Left colon (tissue), 2 donors: ENCODE results near the gene WFDC8. TPM values are rescaled to one million over a fixed set of nuclear protein-coding genes. Genes with fewer than 3 reads are reported as not detected.
A peak's percentile ranks its signal among the peaks of the same experiment; 100 is the strongest.
"Not testable (repeated sequence)": the region's sequence is repeated elsewhere in the genome, so short reads cannot be mapped to it uniquely, and the experiment has no call there.

Source experiments
- ATAC-seq: fragments of 200-7000 bp; cut with Tn5 transposase; one replicate; pipeline ENCODE4 v1.9.1; 2020; ENCODE audit warnings: mild to moderate bottlenecking, moderate library complexity
- DNase-seq, 2 donors: peaks; one replicate each; pipeline ENCODE4 v3.0.0-alpha.2; 2020
- intact Hi-C, 2 donors: fragments of 100-400 bp; cut with DNase I in 1 of 2; cut with micrococcal nuclease in 1 of 2; formaldehyde crosslinking; loops; one replicate each; pipeline versions ENCODE4 v1.11.2 to v1.14.0; 2022; cut with DNase I, micrococcal nuclease
- long read RNA-seq: library from polyadenylated mRNA; unstranded; transcript quantifications from one replicate; pipeline ENCODE4 v2.0.0, GENCODE V29; 2021
- total RNA-seq, 2 donors: library from RNA; stranded (reverse); fragmentation: NEBNext Ultra II Directional; extraction: Animal tissue kit (Norgen Biotek cat#: 25700); gene quantifications; one replicate each; pipeline ENCODE4 v1.2.1, GENCODE V29; 2021
- donor health status: DM: no; HTN: no; CAD: no.
- donor health status: DM: yes; HTN: yes; CAD: no.

WFDC8 gene
- not detected for total RNA-seq
- long read RNA-seq: 0 reads

GRCh38 chr20:45579184-45579583 is at the start of gene WFDC8:
Gene WFDC8, minus strand, starts transcription at chr20:45579284. Its CDS starts 37 bp downstream, at chr20:45579247.
- intact Hi-C loops: no loop called here
- no peak for ATAC-seq

DNA sequence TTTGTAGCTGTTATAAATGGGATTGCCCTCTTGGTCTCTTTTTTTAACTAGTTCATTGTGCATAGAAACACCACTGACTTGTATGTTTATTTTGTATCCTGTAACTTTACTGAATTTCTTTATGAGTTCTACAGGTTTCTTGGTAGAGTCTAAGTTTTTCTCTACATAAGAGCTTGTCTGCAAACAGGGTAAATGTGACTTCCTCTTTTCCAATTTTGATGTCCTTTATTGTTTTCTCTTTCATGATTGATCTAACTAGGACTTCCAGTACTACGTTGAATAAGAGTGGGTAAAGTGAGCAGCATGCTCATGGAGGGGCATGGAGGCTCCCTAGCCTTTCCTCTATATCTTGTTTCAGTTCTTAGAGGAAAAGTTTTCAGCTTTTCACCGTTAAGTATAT is 47.5 kb upstream of the WFDC8 start:
- intact Hi-C loops: no loop called here
- ATAC-seq (no peak), DNase-seq (no peak)

More at GRCh38 chr20:45579184-45579583, at the start of gene WFDC8:
- DNase-seq: no peak

DNA sequence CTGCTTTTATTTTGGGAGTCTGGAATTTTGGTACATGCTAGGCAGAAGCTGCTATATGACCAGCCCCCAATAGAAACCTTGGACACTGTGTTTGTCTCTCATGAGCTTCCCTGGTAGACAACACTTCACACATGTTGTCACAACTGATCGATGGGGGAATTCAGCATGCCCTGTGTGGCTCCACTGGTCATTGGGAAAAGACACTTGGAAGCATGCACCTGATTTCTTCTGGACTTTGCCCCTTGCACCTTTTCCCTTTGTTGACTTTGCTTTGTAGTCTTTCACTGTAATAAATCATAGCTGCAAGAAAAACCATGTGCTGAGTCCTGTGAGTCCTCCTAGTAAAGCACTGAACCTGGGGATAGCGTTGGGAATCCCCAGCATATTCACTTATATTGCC is 42.5 kb upstream of the WFDC8 start:
- ATAC-seq: peak; percentile 100
- intact Hi-C loops: no loop called here
- peak; percentile 42 to 69 for DNase-seq

DNA sequence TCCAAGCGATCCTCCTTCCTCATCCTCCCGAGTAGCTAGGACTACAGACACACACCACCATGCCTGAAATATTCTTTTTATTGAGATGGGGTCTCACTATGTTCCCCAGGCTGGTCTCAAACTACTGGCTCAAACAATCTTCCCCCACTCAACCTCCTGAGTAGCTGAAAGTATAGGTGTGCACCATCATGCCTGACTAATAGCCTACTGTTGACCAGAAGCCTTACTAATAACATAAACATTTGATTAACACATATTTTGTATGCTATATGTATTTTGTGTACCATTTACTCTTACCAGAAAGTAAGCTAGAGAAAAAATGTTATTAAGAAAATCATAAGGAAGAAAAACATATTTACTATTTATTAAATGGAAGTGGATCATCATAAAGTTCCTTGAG is 38.5 kb upstream of the WFDC8 start:
- DNase-seq: no peak
- no peak for ATAC-seq
- intact Hi-C loops: no loop called here

DNA sequence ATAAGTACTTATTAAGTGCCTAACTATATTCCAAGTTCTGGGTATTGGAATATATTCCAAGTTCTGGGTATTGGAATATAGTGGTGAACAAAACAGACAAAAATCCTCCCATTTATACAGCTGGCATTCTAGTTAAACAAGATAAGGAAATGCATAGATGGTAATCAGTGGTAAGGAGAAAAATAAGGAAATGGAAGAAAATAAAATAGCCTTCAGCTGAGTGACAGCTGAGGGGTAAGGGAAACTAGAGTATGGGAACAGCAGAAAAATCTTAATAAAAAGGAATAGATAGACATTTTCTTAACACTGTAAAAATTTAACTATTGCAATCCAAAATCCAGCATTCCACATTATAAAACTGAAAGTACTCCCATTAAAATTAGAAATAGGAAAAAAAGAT is 33.2 kb upstream of the WFDC8 start:
- DNase-seq: no peak
- peak; percentile 93 for ATAC-seq
- intact Hi-C loops: no loop called here

DNA sequence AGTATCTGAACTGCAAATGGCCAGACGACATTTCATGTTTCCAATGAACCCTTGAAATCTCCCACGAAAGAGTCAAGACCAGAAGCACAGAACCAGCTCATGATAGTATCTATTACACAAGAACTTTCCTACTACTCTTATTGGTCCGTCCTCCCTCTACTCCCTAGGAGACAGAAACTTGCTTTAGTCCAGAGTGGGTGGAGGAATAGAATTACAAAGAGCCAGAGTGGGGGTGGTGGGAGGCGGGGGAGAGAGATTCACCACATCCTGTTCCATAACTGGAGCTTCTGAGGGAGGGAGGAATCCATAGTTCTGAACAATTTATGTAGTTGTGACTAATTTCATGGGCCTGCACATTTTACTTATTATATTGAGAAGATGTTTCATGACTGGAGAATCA is 32.0 kb upstream of the WFDC8 start:
- intact Hi-C loops: no loop called here
- no peak for DNase-seq
- ATAC-seq: no peak

DNA sequence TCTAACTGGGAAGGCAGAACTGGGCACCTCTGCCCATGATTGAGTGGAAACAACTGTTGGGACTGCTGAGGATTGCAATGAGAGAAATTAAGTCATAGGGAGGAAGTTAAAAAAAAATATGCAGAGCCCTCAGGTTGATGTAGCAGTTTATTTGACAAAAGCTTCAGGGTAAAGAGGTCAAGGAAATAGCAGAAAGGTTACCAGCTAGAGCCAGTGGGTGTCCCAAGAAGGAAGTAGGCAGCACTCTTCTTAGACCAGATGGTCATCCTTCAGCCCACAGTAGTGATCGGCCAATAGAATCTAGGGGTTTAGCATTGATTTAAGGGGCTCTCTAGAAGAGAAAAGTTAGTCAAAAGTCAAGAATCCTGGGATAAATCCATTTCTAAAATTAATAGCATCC is 28.7 kb upstream of the WFDC8 start:
- ATAC-seq: no peak
- intact Hi-C loops: no loop called here
- no peak for DNase-seq

DNA sequence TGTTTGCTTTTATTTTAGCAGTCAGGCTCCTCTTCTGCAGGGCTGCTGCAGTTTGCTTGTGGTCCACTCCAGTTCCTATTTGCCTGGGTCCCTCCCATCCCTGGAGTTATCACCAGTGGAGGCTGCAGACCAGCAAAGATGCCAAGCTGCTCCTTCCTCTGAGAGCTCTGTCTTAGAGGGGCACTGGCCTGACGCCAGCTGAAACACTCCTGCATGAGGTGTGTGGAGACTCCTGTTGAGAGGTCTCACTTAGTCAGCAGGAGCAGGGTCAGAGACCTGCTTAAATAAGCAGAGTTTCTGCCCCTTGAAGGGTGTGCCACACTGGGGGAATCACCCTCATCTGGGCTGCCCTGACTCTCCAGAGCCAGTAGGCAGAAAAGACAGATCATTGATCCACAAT is 16.2 kb upstream of the WFDC8 start:
- intact Hi-C loops: no loop called here
- ATAC-seq (no peak), DNase-seq (no peak)

DNA sequence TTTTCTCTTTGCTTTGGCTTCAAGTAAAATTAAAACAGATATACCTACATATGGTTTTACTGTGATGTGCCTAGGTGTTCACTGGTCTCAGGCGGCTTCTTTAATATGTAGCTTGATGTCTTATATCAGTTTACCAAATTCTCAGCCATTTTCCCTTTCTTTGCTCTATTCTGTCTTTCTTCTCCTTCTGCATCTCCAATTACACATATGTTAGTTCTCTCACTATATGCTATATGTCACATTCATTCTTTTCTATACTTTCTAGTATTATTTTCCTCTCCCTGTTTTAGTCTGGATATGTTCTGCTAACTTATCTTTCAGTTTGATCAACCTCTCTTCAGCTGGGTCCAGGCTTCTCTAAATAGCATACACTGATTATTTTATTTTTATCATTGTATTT is 14.4 kb upstream of the WFDC8 start:
- no peak for DNase-seq
- no peak for ATAC-seq
- intact Hi-C loops: no loop called here

- DNase-seq (peak in 1 of 2 donors; percentile 9), ATAC-seq (peak; percentile 81)
- intact Hi-C loops: no loop called here
Measured at GRCh38 chr20:45592574-45593189, 13.6 kb upstream of the WFDC8 start.

DNA sequence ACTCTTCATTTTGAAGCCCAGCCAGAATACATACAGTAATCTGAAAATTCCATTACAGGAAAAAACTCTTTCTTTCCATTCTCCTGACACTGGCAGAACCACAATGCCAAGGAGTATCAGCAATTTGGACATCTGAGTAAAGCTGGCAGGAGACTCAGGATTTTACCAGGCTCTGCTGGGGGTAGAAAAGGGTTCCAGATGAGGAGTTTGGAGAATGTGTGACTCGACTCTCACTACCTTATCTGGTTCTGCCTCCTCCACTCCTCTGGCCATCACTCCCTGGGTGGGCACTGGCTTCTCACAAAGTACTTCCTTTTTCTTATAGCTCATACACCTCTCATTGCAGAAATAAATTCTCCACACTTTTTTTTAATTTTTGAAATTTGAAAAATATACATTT is 10.6 kb upstream of the WFDC8 start:
- DNase-seq: no peak
- ATAC-seq: no peak
- intact Hi-C loops: no loop called here

DNA sequence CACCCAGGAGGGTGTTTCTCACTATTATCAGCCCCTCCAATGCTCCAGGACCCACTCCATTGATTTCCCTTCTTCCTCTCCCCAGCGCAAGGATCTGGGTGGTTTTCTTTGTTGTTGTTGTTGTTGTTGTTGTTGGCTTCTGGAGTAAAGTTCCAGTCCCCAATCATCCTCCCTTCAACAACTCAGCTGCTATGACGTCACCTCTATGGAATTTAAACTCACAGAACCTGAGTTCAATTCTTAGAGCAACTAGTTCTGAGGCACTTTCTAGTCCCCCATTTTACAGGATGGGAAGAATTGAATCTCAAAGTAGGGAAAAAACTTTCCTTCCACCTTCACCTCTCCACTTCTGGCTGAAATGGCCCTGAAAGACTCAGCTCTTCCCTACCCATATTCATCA is 9.7 kb upstream of the WFDC8 start:
- DNase-seq (no peak), ATAC-seq (no peak)
- intact Hi-C loops: no loop called here

DNA sequence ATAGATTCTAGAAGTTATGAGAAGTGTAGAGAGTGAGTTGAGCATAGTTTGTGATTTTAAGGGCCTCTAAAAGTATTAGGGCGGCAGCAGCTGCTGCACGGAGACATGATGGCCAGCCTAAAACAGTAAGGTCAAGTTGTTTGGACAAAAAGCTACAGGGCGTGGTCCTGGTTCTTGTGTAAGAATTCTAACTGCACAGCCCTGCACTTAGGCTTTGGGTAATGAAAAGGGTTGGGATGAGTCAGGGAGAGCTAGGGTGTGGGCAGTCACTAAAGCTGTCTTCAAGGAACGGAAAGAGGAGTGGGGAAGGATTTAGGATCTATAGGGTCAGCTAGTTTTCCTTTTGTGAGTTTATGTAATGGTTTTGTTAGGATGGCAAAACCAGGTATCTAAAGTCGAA is 6.9 kb upstream of the WFDC8 start:
- DNase-seq, ATAC-seq, intact Hi-C loops: not testable (repeated sequence)

GRCh38 chr20:45584294-45584693 is 5.2 kb upstream of the WFDC8 start:
- ATAC-seq, DNase-seq, intact Hi-C loops: not testable (repeated sequence)

- no peak for ATAC-seq
- intact Hi-C loops: no loop called here
Measured at GRCh38 chr20:45583502-45583901, 4.4 kb upstream of the WFDC8 start.

DNA sequence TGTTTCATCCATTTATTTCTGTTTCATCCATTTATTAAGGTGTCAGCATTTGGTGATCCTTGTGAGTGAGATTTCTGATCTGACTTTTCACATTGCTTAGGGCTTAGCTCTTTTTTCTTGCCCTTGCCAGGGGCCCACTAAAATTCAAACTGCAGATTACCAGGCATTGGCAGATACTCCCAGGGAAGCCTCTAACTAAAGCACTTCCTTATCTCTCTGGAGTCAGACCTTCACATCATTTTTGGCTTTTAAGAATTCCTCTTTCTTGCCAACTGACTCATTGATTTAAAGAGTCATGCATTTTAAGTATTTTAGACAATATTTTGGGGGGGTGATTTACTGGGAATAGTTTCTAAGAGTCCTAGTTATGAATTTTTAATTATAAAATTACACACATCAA is 2.6 kb upstream of the WFDC8 start:
- intact Hi-C loops: no loop called here
- ATAC-seq (no peak), DNase-seq (no peak)

More at GRCh38 chr20:45583502-45583901, 4.4 kb upstream of the WFDC8 start:
- no peak for DNase-seq

- intact Hi-C loops: no loop called here
- ATAC-seq (no peak), DNase-seq (no peak)
Measured at GRCh38 chr20:45578231-45578630, 853 bp downstream of the WFDC8 start.

DNA sequence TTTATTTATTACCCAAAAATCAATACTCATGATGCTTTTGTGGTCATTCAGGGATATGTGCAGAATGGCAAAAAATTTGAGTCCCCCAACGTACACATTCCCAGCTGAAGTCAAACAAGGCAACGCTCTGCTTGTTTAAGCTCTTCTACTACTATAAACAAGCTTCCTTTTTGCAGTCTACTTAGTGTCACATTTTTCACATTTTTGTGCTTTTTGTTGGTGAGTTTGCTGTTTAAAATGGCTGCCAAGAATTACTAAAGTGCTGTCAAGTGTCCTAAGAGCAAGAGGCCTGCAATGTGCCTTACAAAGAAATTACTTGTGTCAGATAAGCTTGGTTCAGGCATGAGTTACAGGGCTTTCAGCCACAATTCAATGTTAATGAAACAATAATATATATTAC is 2.1 kb downstream of the WFDC8 start:
- intact Hi-C loops: no loop called here
- ATAC-seq: no peak
- DNase-seq: no peak

GRCh38 chr20:45575931-45576330 is 3.2 kb downstream of the WFDC8 start:
- ATAC-seq (no peak), DNase-seq (no peak)
- intact Hi-C loops: no loop called here

DNA sequence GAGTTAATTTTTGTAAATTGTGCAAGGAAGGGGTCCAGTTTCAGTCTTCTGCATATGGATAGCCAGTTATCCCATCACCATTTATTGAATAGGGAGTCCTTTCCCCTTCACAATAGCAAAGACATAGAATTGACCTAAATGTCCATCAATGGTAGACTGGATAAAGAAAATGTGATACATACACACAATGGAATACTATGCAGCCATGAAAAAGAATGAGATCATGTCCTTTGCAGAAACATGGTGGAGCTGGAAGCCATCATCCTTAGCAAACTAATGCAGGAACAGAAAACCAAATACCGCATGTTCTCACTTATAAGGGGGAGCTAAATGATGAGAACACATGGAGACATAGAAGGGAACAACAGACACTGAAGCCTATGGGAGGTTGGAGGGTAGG is 9.4 kb downstream of the WFDC8 start:
- intact Hi-C loops, ATAC-seq, DNase-seq: not testable (repeated sequence)

DNA sequence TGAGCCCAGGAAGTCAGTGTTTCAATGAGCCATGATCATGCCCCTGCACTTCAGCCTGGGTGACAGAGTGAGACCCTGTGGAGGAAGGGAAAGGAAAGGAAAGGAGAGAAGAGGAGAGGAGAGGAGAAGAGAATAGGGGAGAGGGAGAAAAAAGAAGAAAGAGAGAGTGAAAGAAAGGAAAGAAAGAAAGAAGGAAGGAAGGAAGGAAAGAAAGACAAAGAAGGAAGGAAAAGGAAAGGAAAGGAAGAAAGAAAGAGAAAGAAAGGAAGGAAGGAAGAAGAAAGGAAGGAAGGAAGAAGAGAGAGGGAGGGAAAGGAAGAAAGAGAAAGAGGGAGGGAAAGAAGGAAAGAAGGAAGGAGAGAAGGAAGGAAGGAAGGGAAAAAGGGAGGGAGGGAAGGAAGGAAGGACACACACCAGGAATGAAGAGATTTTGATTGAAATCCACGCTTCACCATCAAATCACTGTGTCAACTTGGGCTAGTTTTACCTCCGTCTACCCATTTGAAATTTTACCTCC is 14.3 kb downstream of the WFDC8 start:
- intact Hi-C loops: no loop called here
- no peak for ATAC-seq
- DNase-seq: no peak
